ENCODE data around the gene TENT4A.

The TENT4A gene

GRCh38 chr5:6765612-6766525, 52.6 kb downstream of the TENT4A start (continued):
- TF ChIP-seq PATZ1 (CRISPR knock-in tag; IDR thresholded peaks at IDR 0.05; ENCODE audit: borderline replicate concordance) (no peak), SNAI2 (CRISPR knock-in tag; IDR thresholded peaks at IDR 0.05) (no peak), RARB (CRISPR knock-in tag; IDR thresholded peaks at IDR 0.05) (no peak), CSDC2 (CRISPR knock-in tag; IDR thresholded peaks at IDR 0.05) (no peak), PPARA (CRISPR knock-in tag; IDR thresholded peaks at IDR 0.05; ENCODE audit: borderline replicate concordance) (no peak), TOX (CRISPR knock-in tag; IDR thresholded peaks at IDR 0.05; ENCODE audit: borderline replicate concordance) (no peak), ZFP3 (CRISPR knock-in tag; IDR thresholded peaks at IDR 0.05) (no peak), ESRRG (CRISPR knock-in tag; IDR thresholded peaks at IDR 0.05) (no peak)

DNA sequence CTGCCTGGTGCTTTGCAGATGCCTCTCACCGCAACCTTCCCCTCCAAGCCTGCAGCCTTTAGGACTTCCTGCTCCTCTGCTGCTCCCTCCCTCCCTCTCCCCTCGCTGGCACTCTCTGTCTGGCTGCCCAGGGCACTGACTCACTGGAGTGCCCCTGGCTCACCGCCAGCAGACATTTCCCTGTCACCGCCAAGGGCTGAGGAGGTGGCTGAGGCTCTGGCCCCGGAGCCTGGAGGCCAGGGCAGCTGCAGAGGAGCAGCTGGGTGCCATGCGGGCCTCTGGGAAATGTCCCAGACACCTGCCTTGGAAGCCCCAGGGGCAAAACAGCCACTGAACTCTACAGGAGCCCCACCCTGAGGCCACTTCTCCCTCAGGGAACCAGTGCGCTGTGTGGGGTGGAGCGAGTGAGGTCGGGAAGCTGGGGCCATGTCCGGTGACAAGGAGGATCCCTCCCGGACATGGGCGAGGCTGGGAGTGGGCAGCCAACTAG, 53.4 kb downstream of the TENT4A start:
- no peak for TF ChIP-seq ZC3H10 (CRISPR knock-in tag; IDR thresholded peaks at IDR 0.05)
- TF ChIP-seq ESRRG (CRISPR knock-in tag; IDR thresholded peaks at IDR 0.05) = no peak
- no peak for TF ChIP-seq ZNF70 (CRISPR knock-in tag; IDR thresholded peaks at IDR 0.05)
- TF ChIP-seq TCF4 (CRISPR knock-in tag; IDR thresholded peaks at IDR 0.05; ENCODE audit: borderline replicate concordance) = peak; percentile 31; the same call in 1 of the 2 replicates
- no peak for TF ChIP-seq CSRNP3 (CRISPR knock-in tag; IDR thresholded peaks at IDR 0.05)
- TF ChIP-seq ISL1 (CRISPR knock-in tag; IDR thresholded peaks at IDR 0.05) = no peak
- no peak for TF ChIP-seq ZFP3 (CRISPR knock-in tag; IDR thresholded peaks at IDR 0.05)
- ATAC-seq = peak; percentile 94

DNA sequence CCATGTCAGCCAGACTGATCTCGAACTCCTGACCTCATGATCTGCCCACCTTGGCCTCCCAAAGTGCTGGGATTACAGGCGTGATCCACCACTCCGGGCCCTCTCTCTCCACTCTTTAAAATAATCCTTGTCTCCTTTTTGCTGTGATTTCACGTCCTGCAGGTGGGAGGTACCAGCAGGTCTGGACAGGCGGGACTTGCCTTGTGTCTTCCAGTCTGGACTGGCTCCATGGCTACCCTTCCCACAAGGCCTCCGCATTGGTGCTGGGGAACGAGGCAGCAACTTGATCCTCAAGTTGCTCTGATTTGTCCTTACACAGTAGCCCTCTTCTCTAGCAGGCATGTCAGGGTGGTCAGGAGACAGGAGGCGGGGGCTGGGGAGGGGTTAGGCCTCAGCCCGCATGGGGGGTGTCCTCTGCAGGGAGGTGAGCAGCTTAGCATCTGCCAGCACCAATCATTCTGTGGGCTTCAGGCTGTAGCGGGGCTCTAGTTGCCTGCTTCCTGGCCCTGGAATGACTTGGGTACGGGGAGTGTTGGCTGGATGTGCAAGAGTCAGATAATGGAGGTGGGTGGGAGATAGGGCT, 54.3 kb downstream of the TENT4A start:
- TF ChIP-seq OSR1 (CRISPR knock-in tag; IDR thresholded peaks at IDR 0.05) = no peak
- TF ChIP-seq GLIS3 (CRISPR knock-in tag; IDR thresholded peaks at IDR 0.05) = no peak
- no peak for TF ChIP-seq CSRNP3 (CRISPR knock-in tag; IDR thresholded peaks at IDR 0.05)
- no peak for TF ChIP-seq PPARA (CRISPR knock-in tag; IDR thresholded peaks at IDR 0.05; ENCODE audit: borderline replicate concordance)
- TF ChIP-seq ISL1 (CRISPR knock-in tag; IDR thresholded peaks at IDR 0.05) = no peak
- TF ChIP-seq CSDC2 (CRISPR knock-in tag; IDR thresholded peaks at IDR 0.05) = no peak
- no peak for TF ChIP-seq ZFP3 (CRISPR knock-in tag; IDR thresholded peaks at IDR 0.05)
- TF ChIP-seq ESRRG (CRISPR knock-in tag; IDR thresholded peaks at IDR 0.05) = no peak
- TF ChIP-seq TOX (CRISPR knock-in tag; IDR thresholded peaks at IDR 0.05; ENCODE audit: borderline replicate concordance) = no peak
- TF ChIP-seq BACH2 (CRISPR knock-in tag; IDR thresholded peaks at IDR 0.05; ENCODE audit: borderline replicate concordance) = no peak
- TF ChIP-seq, protein P1, sequence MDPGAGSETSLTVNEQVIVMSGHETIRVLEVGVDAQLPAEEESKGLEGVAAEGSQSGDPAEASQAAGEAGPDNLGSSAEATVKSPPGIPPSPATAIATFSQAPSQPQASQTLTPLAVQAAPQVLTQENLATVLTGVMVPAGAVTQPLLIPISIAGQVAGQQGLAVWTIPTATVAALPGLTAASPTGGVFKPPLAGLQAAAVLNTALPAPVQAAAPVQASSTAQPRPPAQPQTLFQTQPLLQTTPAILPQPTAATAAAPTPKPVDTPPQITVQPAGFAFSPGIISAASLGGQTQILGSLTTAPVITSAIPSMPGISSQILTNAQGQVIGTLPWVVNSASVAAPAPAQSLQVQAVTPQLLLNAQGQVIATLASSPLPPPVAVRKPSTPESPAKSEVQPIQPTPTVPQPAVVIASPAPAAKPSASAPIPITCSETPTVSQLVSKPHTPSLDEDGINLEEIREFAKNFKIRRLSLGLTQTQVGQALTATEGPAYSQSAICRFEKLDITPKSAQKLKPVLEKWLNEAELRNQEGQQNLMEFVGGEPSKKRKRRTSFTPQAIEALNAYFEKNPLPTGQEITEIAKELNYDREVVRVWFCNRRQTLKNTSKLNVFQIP (CRISPR knock-in tag; IDR thresholded peaks at IDR 0.05; ENCODE audit: borderline replicate concordance, low read depth) = no peak
- TF ChIP-seq RARB (CRISPR knock-in tag; IDR thresholded peaks at IDR 0.05) = no peak
- TF ChIP-seq, protein P2, sequence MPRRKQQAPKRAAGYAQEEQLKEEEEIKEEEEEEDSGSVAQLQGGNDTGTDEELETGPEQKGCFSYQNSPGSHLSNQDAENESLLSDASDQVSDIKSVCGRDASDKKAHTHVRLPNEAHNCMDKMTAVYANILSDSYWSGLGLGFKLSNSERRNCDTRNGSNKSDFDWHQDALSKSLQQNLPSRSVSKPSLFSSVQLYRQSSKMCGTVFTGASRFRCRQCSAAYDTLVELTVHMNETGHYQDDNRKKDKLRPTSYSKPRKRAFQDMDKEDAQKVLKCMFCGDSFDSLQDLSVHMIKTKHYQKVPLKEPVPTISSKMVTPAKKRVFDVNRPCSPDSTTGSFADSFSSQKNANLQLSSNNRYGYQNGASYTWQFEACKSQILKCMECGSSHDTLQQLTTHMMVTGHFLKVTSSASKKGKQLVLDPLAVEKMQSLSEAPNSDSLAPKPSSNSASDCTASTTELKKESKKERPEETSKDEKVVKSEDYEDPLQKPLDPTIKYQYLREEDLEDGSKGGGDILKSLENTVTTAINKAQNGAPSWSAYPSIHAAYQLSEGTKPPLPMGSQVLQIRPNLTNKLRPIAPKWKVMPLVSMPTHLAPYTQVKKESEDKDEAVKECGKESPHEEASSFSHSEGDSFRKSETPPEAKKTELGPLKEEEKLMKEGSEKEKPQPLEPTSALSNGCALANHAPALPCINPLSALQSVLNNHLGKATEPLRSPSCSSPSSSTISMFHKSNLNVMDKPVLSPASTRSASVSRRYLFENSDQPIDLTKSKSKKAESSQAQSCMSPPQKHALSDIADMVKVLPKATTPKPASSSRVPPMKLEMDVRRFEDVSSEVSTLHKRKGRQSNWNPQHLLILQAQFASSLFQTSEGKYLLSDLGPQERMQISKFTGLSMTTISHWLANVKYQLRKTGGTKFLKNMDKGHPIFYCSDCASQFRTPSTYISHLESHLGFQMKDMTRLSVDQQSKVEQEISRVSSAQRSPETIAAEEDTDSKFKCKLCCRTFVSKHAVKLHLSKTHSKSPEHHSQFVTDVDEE (CRISPR knock-in tag; IDR thresholded peaks at IDR 0.05) = no peak
- TF ChIP-seq PATZ1 (CRISPR knock-in tag; IDR thresholded peaks at IDR 0.05; ENCODE audit: borderline replicate concordance) = no peak
- TF ChIP-seq ZNF70 (CRISPR knock-in tag; IDR thresholded peaks at IDR 0.05) = no peak
- no peak for TF ChIP-seq ZC3H10 (CRISPR knock-in tag; IDR thresholded peaks at IDR 0.05)
- TF ChIP-seq TCF4 (CRISPR knock-in tag; IDR thresholded peaks at IDR 0.05; ENCODE audit: borderline replicate concordance) = no peak
- TF ChIP-seq ARNTL (CRISPR knock-in tag; IDR thresholded peaks at IDR 0.05; ENCODE audit: borderline replicate concordance, low read depth) = no peak
- TF ChIP-seq SNAI2 (CRISPR knock-in tag; IDR thresholded peaks at IDR 0.05) = no peak
- no peak for ATAC-seq
